Measurements from ENCODE around the gene BASP1.
A peak's percentile ranks its signal among the peaks of the same experiment; 100 is the strongest.

The BASP1 gene

GRCh38 chr5:17282283-17283120 lies 65.1 kb downstream of the BASP1 start:
- H3K27ac ChIP-seq, result no peak overlapping the region

GRCh38 chr5:17283121-17283415 lies 65.6 kb downstream of the BASP1 start:
- no peak overlapping the region for H3K27ac ChIP-seq
- TF ChIP-seq CTCF (conservative IDR thresholded peaks at IDR 0.05), result no peak

More at GRCh38 chr5:17282283-17283120, 65.1 kb downstream of the BASP1 start:
- no peak for TF ChIP-seq CTCF (conservative IDR thresholded peaks at IDR 0.05)

GRCh38 chr5:17287501-17288155 lies 70.2 kb downstream of the BASP1 start:
- TF ChIP-seq CTCF (conservative IDR thresholded peaks at IDR 0.05), result no peak
- H3K27ac ChIP-seq, result peak overlapping the region; percentile 25; the same call in 1 of the 2 replicates

GRCh38 chr5:17288570-17288969 lies 71.1 kb downstream of the BASP1 start:
- TF ChIP-seq CTCF (conservative IDR thresholded peaks at IDR 0.05), result no peak
- peak overlapping the region; percentile 25; the same call in 1 of the 2 replicates for H3K27ac ChIP-seq

GRCh38 chr5:17289681-17290539 lies 72.5 kb downstream of the BASP1 start:
- no peak for TF ChIP-seq CTCF (conservative IDR thresholded peaks at IDR 0.05)

GRCh38 chr5:17290540-17290974 lies 73.1 kb downstream of the BASP1 start:
- H3K27ac ChIP-seq, result no peak overlapping the region

More at GRCh38 chr5:17289681-17290539, 72.5 kb downstream of the BASP1 start:
- peak overlapping the region; percentile 25; the same call in 1 of the 2 replicates for H3K27ac ChIP-seq

More at GRCh38 chr5:17290540-17290974, 73.1 kb downstream of the BASP1 start:
- TF ChIP-seq CTCF (conservative IDR thresholded peaks at IDR 0.05), result no peak

Data from VCaP (cell line).